HCT116 (cell line): ENCODE data around the gene KRTAP6-3. TPM values are rescaled to one million over a fixed set of nuclear protein-coding genes. Genes with fewer than 3 reads are reported as not detected.

Source experiments
- ATAC-seq: fragments of 200-7000 bp; cut with Tn5 transposase; 2 replicates; pipeline ENCODE4 v1.9.1; 2020; ENCODE audit warnings: mild to moderate bottlenecking, moderate library complexity
- BruUV-seq: library from RNA; stranded (reverse); fragments of 400-500 nt; replicated peaks from 2 replicates; lab custom pipeline; 2021; lab: Mats Ljungman, UMichigan
- CTCF ChIA-PET: fragments of 300-600 bp; sonication (Branson Sonifier 250); formaldehyde crosslinking; loops from one replicate; lab custom pipeline; 2021; ENCODE audit warnings: antibody characterized with exemption; lab: Charles Lee
- POLR2A ChIA-PET: fragments of 300-600, 350-600 bp; sonication (Branson Sonifier 250); formaldehyde crosslinking; loops from one replicate; lab custom pipeline; 2021; ENCODE audit warnings: antibody characterized with exemption; lab: Charles Lee
- RAD21 ChIA-PET, 2 experiments: fragments of 300-600 bp; sonication (Branson Sonifier 250); formaldehyde crosslinking; loops; one replicate each; lab custom pipeline; 2023; ENCODE audit warnings: low total read pairs in 2 of 2; ENCODE audit not compliant: uncharacterized antibody in 2 of 2, unreplicated experiment in 2 of 2, low non-redundant PET in 1 of 2; lab: Charles Lee
- DNase-seq: peaks from one replicate; pipeline ENCODE4 v3.0.0-alpha.2; 2010; ENCODE audit warnings: low read depth, low spot score
- H2AFZ ChIP-seq: fragments of 200-600 bp; shearing (Covaris generic), sonication (generic); 2 replicates; pipeline ENCODE4 v1.6.1; 2017; ENCODE audit warnings: low read depth, mixed run types, mixed read lengths, antibody characterized with exemption, low read length; ENCODE audit not compliant: poor library complexity, severe bottlenecking
- H3K27ac ChIP-seq: 2 replicates; pipeline ENCODE4 v1.5.1; 2012; ENCODE audit warnings: low read depth, low read length
- H3K27me3 ChIP-seq: fragments of 200-600 bp; sonication (generic); 2 replicates; pipeline ENCODE4 v1.6.1; 2016; ENCODE audit warnings: mixed run types, low read length, mixed read lengths; ENCODE audit not compliant: insufficient read depth
- H3K36me3 ChIP-seq, 2 experiments: fragments of 200-500 bp in 1 of 2; fragments of 200-600 bp in 1 of 2; sonication (Bioruptor generic) in 1 of 2; sonication (generic) in 1 of 2; 2 replicates each; pipeline versions ENCODE4 v1.5.1 to v1.6.1; 2014 to 2016; ENCODE audit warnings: low read length in 2 of 2, inconsistent platforms in 1 of 2, mixed read lengths in 1 of 2, mixed run types in 1 of 2; ENCODE audit not compliant: insufficient read depth in 2 of 2, control insufficient read depth in 1 of 2
- H3K4me1 ChIP-seq, 2 experiments: fragments of 200-600 bp in 1 of 2; sonication (generic) in 1 of 2; 2 replicates each; pipeline versions ENCODE4 v1.5.1 to v1.6.1; 2012 to 2017; ENCODE audit warnings: low read length in 2 of 2, inconsistent platforms in 1 of 2, mild to moderate bottlenecking in 1 of 2, mixed read lengths in 1 of 2, mixed run types in 1 of 2, moderate library complexity in 1 of 2; ENCODE audit not compliant: insufficient read depth in 2 of 2, control insufficient read depth in 1 of 2
- H3K4me2 ChIP-seq: fragments of 200-600 bp; sonication (generic); 2 replicates; pipeline ENCODE4 v1.6.1; 2017; ENCODE audit warnings: mixed run types, low read length, mixed read lengths
- H3K4me3 ChIP-seq, 2 experiments: fragments of 200-600 bp in 1 of 2; sonication (generic) in 1 of 2; replicated peaks in 1 of 2; 2 replicates each; pipeline ENCODE4 v1.5.1; 2011 to 2016; ENCODE audit warnings: low read length in 2 of 2, control low read depth in 1 of 2, low read depth in 1 of 2, mild to moderate bottlenecking in 1 of 2, mixed read lengths in 1 of 2, mixed run types in 1 of 2
- H3K79me2 ChIP-seq: fragments of 200-600 bp; sonication (generic); 2 replicates; pipeline ENCODE4 v1.6.1; 2017; ENCODE audit warnings: mild to moderate bottlenecking, mixed run types, low read length, moderate library complexity, mixed read lengths; ENCODE audit not compliant: insufficient read depth
- H3K9ac ChIP-seq: fragments of 200-600 bp; sonication (generic); 2 replicates; pipeline ENCODE4 v1.6.1; 2016; ENCODE audit warnings: low read length, mixed read lengths
- H3K9me2 ChIP-seq: fragments of 200-600 bp; sonication (generic), shearing (Covaris generic); 2 replicates; pipeline ENCODE4 v1.6.1; 2017; ENCODE audit warnings: mixed run types, mild to moderate bottlenecking, moderate library complexity; ENCODE audit not compliant: insufficient read depth
- H3K9me3 ChIP-seq, 2 experiments: fragments of 200-500 bp in 1 of 2; fragments of 200-600 bp in 1 of 2; sonication (Bioruptor generic) in 1 of 2; sonication (generic) in 1 of 2; 2 replicates each; pipeline ENCODE4 v1.6.1; 2014 to 2017; ENCODE audit warnings: low read length in 2 of 2, mixed read lengths in 2 of 2, inconsistent platforms in 1 of 2, low read depth in 1 of 2, mild to moderate bottlenecking in 1 of 2, mixed run types in 1 of 2, moderate library complexity in 1 of 2; ENCODE audit not compliant: control insufficient read depth in 1 of 2, insufficient read depth in 1 of 2
- H4K20me1 ChIP-seq: fragments of 200-600 bp; sonication (generic), shearing (Covaris generic); 2 replicates; pipeline ENCODE4 v1.6.1; 2017; ENCODE audit warnings: mixed run types, mild to moderate bottlenecking, moderate library complexity; ENCODE audit not compliant: insufficient read depth
- CEBPB ChIP-seq: IDR thresholded peaks from 2 replicates; pipeline ENCODE4 v1.6.1; 2012; ENCODE audit warnings: low read depth
- EZH2phosphoT487 ChIP-seq: fragments of 200-600 bp; IDR thresholded peaks from 2 replicates; pipeline ENCODE4 v1.6.1; 2018; ENCODE audit warnings: antibody characterized with exemption, borderline replicate concordance
- RAD21 ChIP-seq: IDR thresholded peaks from 2 replicates; pipeline ENCODE4 v1.6.1; 2012; ENCODE audit warnings: low read depth, mild to moderate bottlenecking
- YY1 ChIP-seq: IDR thresholded peaks from 2 replicates; pipeline ENCODE4 v1.6.1; 2011; ENCODE audit warnings: low read length, low read depth, moderate library complexity, mild to moderate bottlenecking; ENCODE audit not compliant: insufficient replicate concordance; ENCODE audit errors: extremely low read depth
- ZNF274 ChIP-seq: fragments of 200-500 bp; sonication (Bioruptor generic); IDR thresholded peaks from 2 replicates; pipeline ENCODE4 v1.6.1; 2014; ENCODE audit warnings: mild to moderate bottlenecking, low read depth, low read length, inconsistent platforms
- intact Hi-C: fragments of 100-400 bp; cut with micrococcal nuclease; formaldehyde crosslinking; loops from 2 replicates; pipeline ENCODE4 v1.10.0; 2022
- total RNA-seq: library from RNA; stranded (reverse); gene quantifications from one replicate; pipeline ENCODE4 v1.2.1, GENCODE V29; 2021; ENCODE audit not compliant: unreplicated experiment
- TF ChIP-seq, protein P1 (sequence below): IDR thresholded peaks from 2 replicates; pipeline ENCODE4 v1.6.1; 2012
- TF ChIP-seq, protein P2 (sequence below): IDR thresholded peaks from 2 replicates; pipeline ENCODE4 v1.6.1; 2012
- TF ChIP-seq, protein P3 (sequence below): IDR thresholded peaks from 2 replicates; pipeline ENCODE4 v1.6.1; 2011; ENCODE audit warnings: mild to moderate bottlenecking, low read length, moderate library complexity; ENCODE audit not compliant: insufficient replicate concordance; ENCODE audit errors: extremely low read depth

KRTAP6-3 gene
- total RNA-seq, 1 experiment from 2014 or later: not detected

DNA sequence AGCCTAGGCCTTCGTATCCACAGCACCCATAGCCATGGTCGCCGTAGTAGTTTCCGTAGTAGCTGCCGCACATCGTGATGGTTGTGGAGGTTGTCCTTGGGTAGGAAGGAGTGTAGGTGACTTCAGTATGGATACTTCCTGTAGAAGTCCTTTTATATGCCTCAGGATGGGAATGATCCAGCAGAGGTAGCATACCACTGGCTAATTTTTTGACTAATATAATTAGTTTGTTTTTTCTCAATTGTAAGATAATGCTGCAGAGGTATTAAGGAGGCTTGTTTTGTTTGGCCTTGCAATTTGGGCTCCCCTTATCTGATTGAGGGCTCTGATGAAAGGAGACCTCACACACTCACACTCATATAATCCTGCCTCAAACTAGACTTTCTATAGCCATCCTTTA lies 6.6 kb downstream of the KRTAP6-3 start, which contains the start of gene KRTAP6-2:
Gene KRTAP6-2 (minus strand): TSS at position 101 of the 400 bp plus-strand sequence. CDS start 28 bp downstream, at position 73.
- RAD21 ChIA-PET: no interaction called here
- DNase-seq (no peak), ATAC-seq (no peak)
- Histone ChIP-seq H3K9me3 (peaks cover 8 to 36% of the 10 kb centered on the region in 2 experiments; a peak in 2 of 4 replicates), H3K4me2 (no peak within 1 kb of the TSS), H2AFZ (no peak within 1 kb of the TSS), H3K9me2 (no peaks in the 10 kb centered on the region), H3K4me1 (no peaks in the 10 kb centered on the region), H3K36me3 (no peaks in the 10 kb centered on the region), H3K79me2 (no peaks in the 10 kb centered on the region), H3K9ac (no peak within 1 kb of the TSS), H3K27me3 (no peaks in the 10 kb centered on the region), H4K20me1 (no peaks in the 10 kb centered on the region), H3K27ac (no peak within 1 kb of the TSS), H3K4me3 (no peak within 1 kb of the TSS)
- POLR2A ChIA-PET: no interaction called here
- CTCF ChIA-PET: no interaction called here
- intact Hi-C loops: no loop called here
- no TSS peak for BruUV-seq
- TF ChIP-seq EZH2phosphoT487 (no peak), ZNF274 (no peak), RAD21 (no peak), YY1 (no peak), CEBPB (no peak)
- TF ChIP-seq, protein P1, sequence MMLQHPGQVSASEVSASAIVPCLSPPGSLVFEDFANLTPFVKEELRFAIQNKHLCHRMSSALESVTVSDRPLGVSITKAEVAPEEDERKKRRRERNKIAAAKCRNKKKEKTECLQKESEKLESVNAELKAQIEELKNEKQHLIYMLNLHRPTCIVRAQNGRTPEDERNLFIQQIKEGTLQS: no peak
- TF ChIP-seq, protein P2, sequence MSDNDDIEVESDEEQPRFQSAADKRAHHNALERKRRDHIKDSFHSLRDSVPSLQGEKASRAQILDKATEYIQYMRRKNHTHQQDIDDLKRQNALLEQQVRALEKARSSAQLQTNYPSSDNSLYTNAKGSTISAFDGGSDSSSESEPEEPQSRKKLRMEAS: no peak
- TF ChIP-seq, protein P3, sequence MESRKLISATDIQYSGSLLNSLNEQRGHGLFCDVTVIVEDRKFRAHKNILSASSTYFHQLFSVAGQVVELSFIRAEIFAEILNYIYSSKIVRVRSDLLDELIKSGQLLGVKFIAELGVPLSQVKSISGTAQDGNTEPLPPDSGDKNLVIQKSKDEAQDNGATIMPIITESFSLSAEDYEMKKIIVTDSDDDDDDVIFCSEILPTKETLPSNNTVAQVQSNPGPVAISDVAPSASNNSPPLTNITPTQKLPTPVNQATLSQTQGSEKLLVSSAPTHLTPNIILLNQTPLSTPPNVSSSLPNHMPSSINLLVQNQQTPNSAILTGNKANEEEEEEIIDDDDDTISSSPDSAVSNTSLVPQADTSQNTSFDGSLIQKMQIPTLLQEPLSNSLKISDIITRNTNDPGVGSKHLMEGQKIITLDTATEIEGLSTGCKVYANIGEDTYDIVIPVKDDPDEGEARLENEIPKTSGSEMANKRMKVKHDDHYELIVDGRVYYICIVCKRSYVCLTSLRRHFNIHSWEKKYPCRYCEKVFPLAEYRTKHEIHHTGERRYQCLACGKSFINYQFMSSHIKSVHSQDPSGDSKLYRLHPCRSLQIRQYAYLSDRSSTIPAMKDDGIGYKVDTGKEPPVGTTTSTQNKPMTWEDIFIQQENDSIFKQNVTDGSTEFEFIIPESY: no peak
